Right lobe of liver (tissue), 4 donors: ENCODE results near the gene HIF1A.

ENCODE experiments used
- CTCF ChIP-seq, 4 donors: fragments of 200-600 bp in 3 of 4; fragments of 450-650 bp in 1 of 4; IDR thresholded peaks; one replicate each; pipeline versions ENCODE4 v1.5.1 to v1.8.0; 2016 to 2022; ENCODE audit warnings: antibody characterized with exemption in 4 of 4, mild to moderate bottlenecking in 2 of 4
- POLR2A ChIP-seq: fragments of 450-650 bp; IDR thresholded peaks from one replicate; pipeline ENCODE4 v1.6.1; 2017; ENCODE audit warnings: antibody characterized with exemption, mild to moderate bottlenecking
- donor health status: DM: no; HTN: no; CAD: no.
- donor health status: DM: no; HTN: no; CAD: no.
- donor health status: DM: no; HTN: yes; CAD: no.

GRCh38 chr14:61706096-61706690 lies 10.9 kb downstream of the HIF1A start:
- TF ChIP-seq CTCF (IDR thresholded peaks at IDR 0.05) (no peak), POLR2A (no peak)
